GM21526 (cell line): Measurements from ENCODE around the gene PDZD8.

Experiments used
- ATAC-seq: cut with Tn5 transposase; IDR thresholded peaks from one replicate; pipeline ENCODE4 v1.9.1; 2021; ENCODE audit warnings: moderate library complexity; ENCODE audit not compliant: unreplicated experiment, low FRiP score

PDZD8 gene, protein sequence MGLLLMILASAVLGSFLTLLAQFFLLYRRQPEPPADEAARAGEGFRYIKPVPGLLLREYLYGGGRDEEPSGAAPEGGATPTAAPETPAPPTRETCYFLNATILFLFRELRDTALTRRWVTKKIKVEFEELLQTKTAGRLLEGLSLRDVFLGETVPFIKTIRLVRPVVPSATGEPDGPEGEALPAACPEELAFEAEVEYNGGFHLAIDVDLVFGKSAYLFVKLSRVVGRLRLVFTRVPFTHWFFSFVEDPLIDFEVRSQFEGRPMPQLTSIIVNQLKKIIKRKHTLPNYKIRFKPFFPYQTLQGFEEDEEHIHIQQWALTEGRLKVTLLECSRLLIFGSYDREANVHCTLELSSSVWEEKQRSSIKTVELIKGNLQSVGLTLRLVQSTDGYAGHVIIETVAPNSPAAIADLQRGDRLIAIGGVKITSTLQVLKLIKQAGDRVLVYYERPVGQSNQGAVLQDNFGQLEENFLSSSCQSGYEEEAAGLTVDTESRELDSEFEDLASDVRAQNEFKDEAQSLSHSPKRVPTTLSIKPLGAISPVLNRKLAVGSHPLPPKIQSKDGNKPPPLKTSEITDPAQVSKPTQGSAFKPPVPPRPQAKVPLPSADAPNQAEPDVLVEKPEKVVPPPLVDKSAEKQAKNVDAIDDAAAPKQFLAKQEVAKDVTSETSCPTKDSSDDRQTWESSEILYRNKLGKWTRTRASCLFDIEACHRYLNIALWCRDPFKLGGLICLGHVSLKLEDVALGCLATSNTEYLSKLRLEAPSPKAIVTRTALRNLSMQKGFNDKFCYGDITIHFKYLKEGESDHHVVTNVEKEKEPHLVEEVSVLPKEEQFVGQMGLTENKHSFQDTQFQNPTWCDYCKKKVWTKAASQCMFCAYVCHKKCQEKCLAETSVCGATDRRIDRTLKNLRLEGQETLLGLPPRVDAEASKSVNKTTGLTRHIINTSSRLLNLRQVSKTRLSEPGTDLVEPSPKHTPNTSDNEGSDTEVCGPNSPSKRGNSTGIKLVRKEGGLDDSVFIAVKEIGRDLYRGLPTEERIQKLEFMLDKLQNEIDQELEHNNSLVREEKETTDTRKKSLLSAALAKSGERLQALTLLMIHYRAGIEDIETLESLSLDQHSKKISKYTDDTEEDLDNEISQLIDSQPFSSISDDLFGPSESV

DNA sequence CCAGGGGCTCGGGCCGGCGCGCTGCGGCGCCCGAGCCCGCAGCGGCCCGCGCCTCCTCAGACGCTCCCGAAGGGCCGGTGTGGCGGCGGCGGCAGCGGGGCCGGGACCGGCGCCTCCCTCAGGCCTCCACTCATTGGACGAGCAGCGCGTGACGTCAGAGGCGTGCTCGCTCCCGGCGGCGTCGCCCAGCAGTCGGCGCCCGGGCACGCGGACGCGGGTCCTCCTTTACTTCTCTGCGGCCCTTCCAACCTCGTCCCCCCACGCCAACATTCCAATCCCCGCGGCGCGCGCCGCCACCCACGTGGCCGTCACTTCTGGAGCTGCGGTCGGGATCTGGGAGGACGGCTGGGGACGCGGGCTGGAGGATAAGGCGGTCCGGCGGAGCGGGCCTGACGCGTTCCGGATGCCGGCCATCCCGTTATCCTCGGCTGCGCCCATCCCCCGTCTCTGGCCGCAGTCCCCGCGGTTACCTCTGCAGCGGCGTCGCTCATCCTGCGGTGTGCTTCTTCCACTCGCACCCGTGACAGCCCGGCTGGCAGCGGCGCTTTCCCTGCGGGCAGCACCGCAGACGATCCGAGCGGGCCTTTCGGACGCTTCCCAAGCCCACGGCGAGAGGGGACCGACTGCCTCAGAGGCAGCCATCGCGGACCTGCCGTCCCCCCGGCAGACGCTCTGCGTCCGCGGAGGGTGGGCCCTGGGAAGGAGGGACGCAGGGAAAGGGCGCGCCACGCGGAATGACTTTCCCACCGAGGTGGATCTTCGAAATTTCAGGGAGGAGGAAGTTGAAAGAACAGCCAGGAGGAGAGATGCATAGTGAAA is at the start of gene PDZD8:
PDZD8 (minus strand) TSS at position 81 of the 819 bp plus-strand sequence. CDS start 213 bp downstream, outside the sequence.
- peak; percentile 82 for ATAC-seq

- no peak for ATAC-seq
Measured at GRCh38 chr10:117424171-117424570, 48.9 kb upstream of the PDZD8 start.

DNA sequence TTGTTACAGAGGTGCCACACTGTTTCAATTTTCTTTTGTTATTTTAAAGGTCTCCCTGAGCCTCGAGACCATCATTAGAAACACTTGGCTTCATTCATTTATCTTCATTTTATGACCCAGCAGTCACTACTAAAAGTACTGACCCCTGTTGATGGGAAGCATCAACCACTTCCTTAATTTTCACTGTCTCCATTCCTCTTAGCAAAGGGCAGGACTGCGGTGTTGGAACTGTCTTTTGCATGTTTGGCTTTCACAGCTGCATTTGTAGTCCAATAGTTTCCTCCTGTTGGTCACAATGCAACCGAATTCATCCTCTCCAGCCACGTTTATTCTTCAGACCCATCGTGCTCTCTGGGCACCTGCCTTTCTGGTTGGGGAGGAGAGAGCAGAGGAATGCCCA is 46.7 kb upstream of the PDZD8 start:
- no peak for ATAC-seq

GRCh38 chr10:117420768-117421167 is 45.5 kb upstream of the PDZD8 start:
- no peak for ATAC-seq

- ATAC-seq: no peak
Measured at GRCh38 chr10:117419921-117420320, 44.7 kb upstream of the PDZD8 start.

DNA sequence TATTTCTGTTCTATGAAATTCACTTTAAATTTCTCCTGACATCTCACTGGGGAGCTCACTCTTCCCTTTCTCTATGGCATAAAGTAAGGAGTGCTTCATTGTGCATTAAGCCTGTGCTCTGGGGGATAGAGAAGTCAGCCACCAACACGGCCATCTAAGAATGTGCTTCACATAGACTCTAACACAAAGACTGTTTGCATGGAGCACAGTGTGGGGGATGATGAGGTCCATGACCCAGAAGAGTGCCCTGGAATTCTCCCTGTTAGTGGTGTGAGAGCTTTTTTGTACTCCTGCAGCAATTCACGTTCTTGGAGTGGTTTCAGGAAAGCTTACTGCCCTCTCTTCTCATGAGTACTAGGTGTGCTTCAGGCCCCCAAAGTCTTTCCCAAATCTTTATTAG is 43.9 kb upstream of the PDZD8 start:
- ATAC-seq: no peak

DNA sequence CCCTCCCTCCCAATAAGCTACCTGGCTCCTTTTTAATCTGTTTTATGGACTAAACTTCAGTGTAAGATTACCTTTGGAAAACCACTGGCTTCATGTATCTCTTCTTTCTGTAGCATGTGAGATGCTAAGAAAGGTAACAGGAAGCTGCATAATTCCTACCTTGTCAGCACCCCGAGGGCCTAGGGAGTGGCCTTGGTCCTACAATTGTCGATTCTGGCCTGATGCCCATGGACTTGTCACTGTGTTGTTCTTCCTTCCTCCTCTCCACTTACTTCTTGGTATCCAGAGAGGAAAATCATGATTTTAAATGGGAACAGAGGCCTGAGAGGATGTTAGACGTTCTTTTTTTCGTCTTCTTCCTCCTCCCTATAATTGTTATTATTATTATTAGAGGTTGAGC is 42.9 kb upstream of the PDZD8 start:
- no peak for ATAC-seq

DNA sequence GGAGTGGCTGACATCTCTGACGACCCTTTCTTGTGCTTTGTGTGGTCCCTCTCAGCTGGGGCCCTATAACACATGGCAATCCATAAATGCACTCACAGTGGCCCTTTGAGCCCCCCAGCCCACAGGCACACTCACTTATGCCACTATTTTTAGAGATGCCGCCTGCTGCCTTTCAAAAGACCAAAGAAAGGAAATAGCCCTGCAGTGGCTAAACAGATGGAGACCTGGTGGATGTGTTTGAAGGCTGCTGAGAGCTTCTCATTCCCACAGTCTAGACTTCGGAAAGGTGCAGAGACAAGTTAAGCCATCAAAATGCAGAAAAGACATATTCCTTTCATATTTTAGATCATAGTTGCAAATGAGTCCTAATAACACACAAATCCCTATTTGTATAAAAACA is 42.0 kb upstream of the PDZD8 start:
- ATAC-seq: no peak

DNA sequence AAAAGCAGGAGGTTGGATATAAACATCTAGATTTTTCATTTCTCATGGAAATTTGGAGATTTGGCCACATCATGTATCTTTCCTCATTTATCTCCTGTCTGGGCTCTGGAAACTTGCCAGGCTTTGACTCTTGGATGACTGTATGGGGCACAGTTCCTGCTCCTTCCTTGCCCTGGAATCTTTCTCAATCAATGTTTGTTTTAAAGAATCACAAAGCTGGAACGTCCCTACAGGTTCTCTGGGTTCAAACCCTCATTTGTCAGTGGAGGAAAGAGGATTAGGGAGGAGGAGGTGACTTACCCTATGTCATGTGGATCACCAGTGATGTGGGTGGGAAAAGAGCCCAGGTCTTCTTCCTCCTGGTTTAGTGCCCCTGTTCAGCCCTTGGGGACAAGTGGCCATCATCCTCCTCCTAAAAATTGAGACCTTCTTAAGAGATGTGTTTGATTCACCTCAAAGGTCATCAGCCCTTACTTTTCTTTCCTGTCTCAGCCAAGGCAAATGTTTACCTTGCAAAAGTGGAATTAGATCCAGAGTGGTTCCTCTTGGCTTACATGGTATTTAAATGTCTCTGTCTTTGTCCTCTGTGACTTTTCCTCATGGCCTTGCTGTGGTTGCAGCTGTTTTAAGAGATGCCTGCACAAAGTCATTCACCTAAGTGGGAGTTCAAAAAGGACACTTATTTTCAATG is 38.8 kb upstream of the PDZD8 start:
- ATAC-seq: no peak

- no peak for ATAC-seq
Measured at GRCh38 chr10:117412469-117413010, 37.3 kb upstream of the PDZD8 start.

- ATAC-seq: no peak
Measured at GRCh38 chr10:117411479-117412399, 36.5 kb upstream of the PDZD8 start.

- no peak for ATAC-seq
Measured at GRCh38 chr10:117410557-117410956, 35.3 kb upstream of the PDZD8 start.

DNA sequence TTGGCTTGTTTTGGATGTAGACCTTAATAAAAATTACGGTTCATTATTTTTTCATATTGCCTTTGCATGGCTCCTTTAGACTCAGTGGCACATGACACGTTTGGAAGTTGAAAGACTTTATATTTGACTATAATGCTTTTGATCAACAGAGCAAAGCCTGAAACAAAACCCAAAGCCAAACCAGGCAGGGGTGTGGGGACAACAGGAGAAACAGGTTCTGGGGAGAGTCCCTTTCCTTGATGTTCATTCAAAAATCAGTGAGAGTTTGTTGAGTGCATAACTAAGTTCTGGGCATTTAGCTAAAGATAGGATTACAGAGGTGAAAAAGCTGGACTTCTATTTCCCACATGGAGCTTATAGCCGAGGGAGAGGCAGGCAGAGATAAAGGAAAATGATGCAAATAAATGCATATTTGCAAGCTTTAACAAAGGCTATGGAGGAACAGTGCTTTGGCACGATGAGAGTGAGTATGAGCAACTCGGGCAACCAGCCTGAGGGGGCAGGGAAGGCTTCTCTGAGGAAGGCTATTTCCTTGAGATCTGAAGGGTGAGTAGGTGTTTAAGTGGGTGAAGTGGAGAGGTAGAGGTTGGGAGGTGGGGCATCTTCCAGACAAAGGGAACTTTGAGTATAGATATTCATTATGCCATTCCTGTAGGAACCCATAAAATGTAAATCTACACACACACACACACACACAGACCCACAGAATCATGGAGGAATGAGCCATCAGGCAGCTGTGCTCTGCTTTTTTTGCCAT is 34.5 kb upstream of the PDZD8 start:
- ATAC-seq: no peak

DNA sequence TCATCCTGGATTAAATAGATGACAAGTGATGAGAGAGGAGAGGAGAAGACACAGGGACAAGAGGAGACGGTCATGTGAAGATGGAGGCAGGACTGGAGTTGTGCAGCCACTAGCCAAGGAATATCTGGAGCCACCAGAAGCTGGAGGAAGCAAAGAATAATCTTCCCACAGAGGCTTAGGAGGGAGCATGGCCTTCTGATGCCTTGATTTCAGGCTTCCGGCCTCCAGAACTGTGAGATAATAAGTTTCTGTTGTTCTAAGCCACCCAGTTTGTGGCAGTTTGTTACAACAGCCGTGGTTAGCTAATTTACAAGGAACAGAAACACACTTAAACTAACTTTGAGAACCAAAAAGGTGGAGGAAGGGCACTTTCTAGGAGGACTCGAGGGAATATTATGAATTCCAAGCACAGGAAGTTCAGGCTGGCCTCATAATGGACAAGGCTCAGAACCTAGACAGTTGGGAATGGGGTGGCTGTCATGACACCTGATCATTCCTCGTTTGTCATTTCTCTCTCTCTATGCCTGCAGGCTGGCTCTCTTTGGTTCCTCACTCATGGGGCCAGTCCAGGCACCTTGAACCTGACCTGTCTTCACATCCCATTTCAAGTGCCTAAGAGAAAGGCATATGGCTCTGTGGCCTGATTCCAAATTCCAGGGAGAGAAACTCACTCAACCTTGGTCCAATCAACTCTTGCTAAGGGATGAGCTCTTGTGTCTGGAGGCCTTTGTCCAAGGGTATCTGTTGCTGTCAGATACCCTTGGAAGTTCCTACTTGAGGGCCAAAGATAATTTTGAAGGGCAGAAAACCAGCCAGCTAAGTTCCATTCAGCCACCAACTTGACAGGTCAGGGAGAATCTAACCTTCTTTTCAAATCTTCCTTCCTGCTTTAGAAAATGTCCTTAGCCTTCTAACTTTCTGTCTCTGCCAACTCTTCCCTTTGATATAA is 33.5 kb upstream of the PDZD8 start:
- ATAC-seq: no peak

DNA sequence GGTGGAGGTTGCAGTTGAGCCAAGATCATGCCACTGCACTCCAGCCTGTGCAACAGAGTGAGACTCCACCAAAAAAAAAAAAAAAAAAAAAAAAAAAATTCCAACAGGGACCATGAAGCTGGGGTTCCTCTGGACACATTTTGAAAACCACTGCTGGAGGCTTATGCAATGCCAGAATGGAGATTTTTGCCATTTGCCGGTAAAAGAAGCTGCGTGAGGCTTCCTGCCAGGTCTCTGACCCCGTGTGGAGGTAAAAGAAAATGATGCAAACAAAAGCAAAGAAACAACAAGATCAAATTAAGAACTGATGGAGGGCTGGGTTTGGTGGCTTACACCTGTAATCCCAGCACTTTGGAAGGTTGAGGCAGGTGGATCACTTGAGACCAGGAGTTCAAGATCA is 30.5 kb upstream of the PDZD8 start:
- no peak for ATAC-seq

- no peak for ATAC-seq
Measured at GRCh38 chr10:117400329-117400728, 25.1 kb upstream of the PDZD8 start.
